AG09319 (cell line): Measurements from ENCODE around the gene NSUN6.

Experiments used
- DNase-seq: peaks from one replicate; pipeline ENCODE4 v3.0.0-alpha.2; 2010; ENCODE audit warnings: low read depth; ENCODE audit errors: extremely low read depth
- CTCF ChIP-seq: IDR thresholded peaks from 2 replicates; pipeline ENCODE4 v1.5.1; 2011; ENCODE audit warnings: low read depth, mild to moderate bottlenecking, inconsistent platforms, low read length, moderate library complexity

NSUN6 gene

GRCh38 chr10:18508587-18508986 is 142.8 kb downstream of the NSUN6 start:
- no peak for DNase-seq
- no peak for TF ChIP-seq CTCF

GRCh38 chr10:18505456-18506118 is 145.8 kb downstream of the NSUN6 start:
- peak; percentile 4 for DNase-seq

GRCh38 chr10:18504161-18504560 is 147.2 kb downstream of the NSUN6 start:
- no peak for TF ChIP-seq CTCF

More at GRCh38 chr10:18505456-18506118, 145.8 kb downstream of the NSUN6 start:
- no peak for TF ChIP-seq CTCF

GRCh38 chr10:18501629-18502028 is 149.8 kb downstream of the NSUN6 start:
- DNase-seq, result no peak
- no peak for TF ChIP-seq CTCF

More at GRCh38 chr10:18504161-18504560, 147.2 kb downstream of the NSUN6 start:
- no peak for DNase-seq

- TF ChIP-seq CTCF, result no peak
Measured at GRCh38 chr10:18501198-18501597, 150.2 kb downstream of the NSUN6 start.

GRCh38 chr10:18500576-18500975 is 150.8 kb downstream of the NSUN6 start:
- no peak for DNase-seq

More at GRCh38 chr10:18501198-18501597, 150.2 kb downstream of the NSUN6 start:
- peak; percentile 3 for DNase-seq

More at GRCh38 chr10:18500576-18500975, 150.8 kb downstream of the NSUN6 start:
- TF ChIP-seq CTCF, result no peak
